HepG2 (cell line): ENCODE measurements around the gene CDKN3. TPM values are rescaled to one million over a fixed set of nuclear protein-coding genes. Genes with fewer than 3 reads are reported as not detected.

Experiments used
- ATF2 ChIP-seq: sonication (generic); formaldehyde crosslinking; IDR thresholded peaks from 2 replicates; pipeline ENCODE4 v1.4.0; 2020; ENCODE audit warnings: missing genetic modification reagents
- CHD2 ChIP-seq: IDR thresholded peaks from 2 replicates; pipeline ENCODE4 v1.6.1; 2011; ENCODE audit warnings: low read depth, low read length, improper control_type of control experiment
- FIP1L1 ChIP-seq: fragments of 200-400 bp; formaldehyde crosslinking; IDR thresholded peaks from 2 replicates; pipeline ENCODE4 v1.6.1; 2018; ENCODE audit warnings: low read depth, mild to moderate bottlenecking, low read length, moderate library complexity, borderline replicate concordance; ENCODE audit not compliant: insufficient read depth
- GMEB2 ChIP-seq: IDR thresholded peaks from 2 replicates; pipeline ENCODE4 v1.6.1; 2016; ENCODE audit warnings: missing biosample characterization, missing genetic modification reagents, low read depth
- IKZF4 ChIP-seq: sonication (generic); formaldehyde crosslinking; IDR thresholded peaks from 2 replicates; pipeline ENCODE4 v1.5.1; 2020; ENCODE audit warnings: borderline replicate concordance, mild to moderate bottlenecking, low read depth, missing genetic modification reagents; ENCODE audit errors: not compliant biosample characterization
- KLF11 ChIP-seq: IDR thresholded peaks from 2 replicates; pipeline ENCODE4 v1.6.1; 2016; ENCODE audit warnings: missing compliant biosample characterization
- KLF16 ChIP-seq, 2 experiments: sonication (generic) in 1 of 2; formaldehyde crosslinking in 1 of 2; IDR thresholded peaks; 2 replicates each; pipeline versions ENCODE4 v1.6.1 to v1.8.0; 2016 to 2023; ENCODE audit warnings: missing genetic modification reagents in 2 of 2, missing compliant biosample characterization in 1 of 2
- MAFK ChIP-seq, 2 experiments: IDR thresholded peaks in 1 of 2; conservative IDR thresholded peaks in 1 of 2; 2 replicates each; pipeline ENCODE4 v1.6.1; 2011; ENCODE audit warnings: improper control_type of control experiment in 2 of 2, low read length in 2 of 2
- NFIC ChIP-seq: IDR thresholded peaks from 2 replicates; pipeline ENCODE4 v1.6.1; 2012; ENCODE audit warnings: mild to moderate bottlenecking, low read length, inconsistent platforms
- ONECUT2 ChIP-seq: sonication (generic); formaldehyde crosslinking; IDR thresholded peaks from 2 replicates; pipeline ENCODE4 v1.4.0; 2020; ENCODE audit warnings: missing genetic modification reagents
- POGZ ChIP-seq: sonication (generic); formaldehyde crosslinking; IDR thresholded peaks from 2 replicates; pipeline ENCODE4 v1.4.0; 2020; ENCODE audit warnings: mild to moderate bottlenecking, missing genetic modification reagents
- RFX3 ChIP-seq: IDR thresholded peaks from 2 replicates; pipeline ENCODE4 v1.6.1; 2016; ENCODE audit warnings: missing biosample characterization, missing genetic modification reagents
- SETDB1 ChIP-seq: sonication (generic); formaldehyde crosslinking; IDR thresholded peaks from 2 replicates; pipeline ENCODE4 v1.5.1; 2020; ENCODE audit warnings: missing genetic modification reagents, mild to moderate bottlenecking, borderline replicate concordance
- SMAD3 ChIP-seq: sonication (generic); formaldehyde crosslinking; IDR thresholded peaks from 2 replicates; pipeline ENCODE4 v1.4.0; 2020; ENCODE audit warnings: missing genetic modification reagents
- SNAPC2 ChIP-seq: sonication (generic); formaldehyde crosslinking; IDR thresholded peaks from 2 replicates; pipeline ENCODE4 v1.8.1; 2022; ENCODE audit warnings: mild to moderate bottlenecking, missing genetic modification reagents
- SP1 ChIP-seq, 2 experiments: fragments of 450-650 bp in 1 of 2; sonication (generic) in 1 of 2; formaldehyde crosslinking in 1 of 2; IDR thresholded peaks; 2 replicates each; pipeline versions ENCODE4 v1.4.0 to v1.6.1; 2016 to 2020; ENCODE audit warnings: missing genetic modification reagents in 1 of 2
- TFAP4 ChIP-seq: sonication (generic); IDR thresholded peaks from 2 replicates; pipeline ENCODE4 v1.6.1; 2016; ENCODE audit warnings: low read depth, borderline replicate concordance
- TRIM22 ChIP-seq: fragments of 450-650 bp; IDR thresholded peaks from 2 replicates; pipeline ENCODE4 v1.6.1; 2017
- ZBTB38 ChIP-seq: sonication (generic); formaldehyde crosslinking; IDR thresholded peaks from 2 replicates; pipeline ENCODE4 v1.5.1; 2020; ENCODE audit warnings: mild to moderate bottlenecking, missing genetic modification reagents
- ZBTB43 ChIP-seq: sonication (generic); formaldehyde crosslinking; conservative IDR thresholded peaks from 2 replicates; pipeline ENCODE4 v1.4.0; 2020; ENCODE audit warnings: missing genetic modification reagents
- ZBTB7B ChIP-seq: sonication (generic); formaldehyde crosslinking; IDR thresholded peaks from 2 replicates; pipeline ENCODE4 v1.4.0; 2020; ENCODE audit warnings: missing genetic modification reagents
- ZNF264 ChIP-seq: sonication (generic); formaldehyde crosslinking; IDR thresholded peaks from 2 replicates; pipeline ENCODE4 v1.4.0; 2020; ENCODE audit warnings: missing genetic modification reagents
- ZNF484 ChIP-seq: sonication (generic); formaldehyde crosslinking; IDR thresholded peaks from 2 replicates; pipeline ENCODE4 v1.5.1; 2020; ENCODE audit warnings: mild to moderate bottlenecking, low read depth, missing genetic modification reagents, borderline replicate concordance
- ZNF713 ChIP-seq: sonication (generic); formaldehyde crosslinking; IDR thresholded peaks from 2 replicates; pipeline ENCODE4 v1.4.0; 2020; ENCODE audit warnings: mild to moderate bottlenecking, missing genetic modification reagents
- ZSCAN21 ChIP-seq: sonication (generic); formaldehyde crosslinking; IDR thresholded peaks from 2 replicates; pipeline ENCODE4 v1.8.0; 2022; ENCODE audit warnings: mild to moderate bottlenecking, missing genetic modification reagents, moderate library complexity, borderline replicate concordance
- polyA plus RNA-seq, 8 experiments: library from polyadenylated mRNA; depleted of rRNA in 3 of 8; stranded (reverse) in 7 of 8; unstranded in 1 of 8; fragments of >200 nt; fragmentation: Illumina TruSeq in 4 of 8; extraction: Trizol in 4 of 8; gene quantifications; 2 replicates each; pipeline versions ENCODE4 v1.2.1 to v1.2.3, GENCODE V29; 2011 to 2016; ENCODE audit warnings: low read depth in 4 of 8, missing spikeins in 1 of 8, mixed read lengths in 1 of 8; ENCODE audit not compliant: insufficient read depth in 1 of 8
- total RNA-seq, 5 experiments: library from RNA; depleted of rRNA; stranded (reverse); fragments of >200 nt; fragmentation: Illumina TruSeq; extraction: Trizol; gene quantifications; 2 replicates each; pipeline ENCODE4 v1.2.3, GENCODE V29; 2016; ENCODE audit warnings: low read depth in 1 of 5

Gene CDKN3
- total and polyA plus RNA-seq, 2 of the 13 experiments (the other 11 are each of a cell fraction or from before 2014, with no cell fraction given), result 63.0 to 88.9 TPM

GRCh38 chr14:54424479-54424901 is 27.7 kb downstream of the CDKN3 start (continued):
- TF ChIP-seq TRIM22 (no peak), ZBTB7B (CRISPR knock-in tag) (peak; percentile 53; the same call in 1 of the 2 replicates), TFAP4 (peak; percentile 48; the same call in 1 of the 2 replicates), RFX3 (CRISPR knock-in tag) (peak; percentile 57; the same call in 1 of the 2 replicates), SNAPC2 (CRISPR knock-in tag) (no peak), KLF11 (CRISPR knock-in tag) (no peak), ZNF713 (CRISPR knock-in tag) (no peak), ATF2 (CRISPR knock-in tag) (0 out of 2 replicates have a peak, but pooled peaks have one; percentile 33), ZNF484 (CRISPR knock-in tag) (no peak), SP1 (IDR thresholded peaks at IDR 0.05) (no peak), SP1 (CRISPR knock-in tag; IDR thresholded peaks at IDR 0.05) (no peak), FIP1L1 (no peak), ZBTB38 (CRISPR knock-in tag) (no peak), GMEB2 (0 out of 2 replicates have a peak, but pooled peaks have one; percentile 11), MAFK (conservative IDR thresholded peaks at IDR 0.05 in 1 of 2, IDR thresholded peaks at IDR 0.05 in 1 of 2; ENCODE audit: low read length in 2 of 2) (0 out of 4 replicates have a peak, but pooled peaks of 1 of the 2 experiments have one; percentile 3), ONECUT2 (CRISPR knock-in tag) (peak; percentile 94), CHD2 (no peak), SETDB1 (CRISPR knock-in tag) (no peak), ZBTB43 (CRISPR knock-in tag) (peak; percentile 66; the same call in 1 of the 2 replicates), KLF16 (CRISPR knock-in tag; IDR thresholded peaks at IDR 0.05) (no peak; a peak in 1 of 4 replicates), POGZ (CRISPR knock-in tag) (peak; percentile 66), SMAD3 (no peak), IKZF4 (CRISPR knock-in tag) (no peak), ZNF264 (0 out of 2 replicates have a peak, but pooled peaks have one; percentile 45), ZSCAN21 (CRISPR knock-in tag) (no peak), NFIC (peak; percentile 78; the same call in 1 of the 2 replicates)
